ENCODE results near the gene LMBRD2. TPM values are rescaled to one million over a fixed set of nuclear protein-coding genes. Genes with fewer than 3 reads are reported as not detected.
A peak's percentile ranks its signal among the peaks of the same experiment; 100 is the strongest.

Gene LMBRD2
- total and polyA plus RNA-seq, 11 donors = 2.6 to 18.2 (median 13.8) TPM

DNA sequence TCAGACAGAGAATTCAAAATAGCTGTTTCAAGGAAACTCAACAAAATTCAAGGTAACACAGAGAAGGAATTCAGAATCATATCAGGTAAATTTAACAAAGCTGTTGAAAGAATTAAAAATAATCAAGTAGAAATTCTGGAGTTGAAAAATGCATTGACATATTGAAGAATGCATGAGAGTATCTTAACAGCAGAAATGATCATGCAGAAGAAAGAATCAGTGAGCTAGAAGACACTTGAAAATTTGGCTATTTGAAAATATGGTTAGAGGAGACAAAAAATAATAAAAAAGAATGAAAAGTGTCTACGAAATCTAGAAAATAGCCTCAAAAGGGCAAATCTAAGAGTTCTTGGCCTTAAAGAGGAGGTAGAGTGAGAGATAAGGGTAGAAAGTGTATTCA is 22.9 kb downstream of the LMBRD2 start:
- WGBS, 4 donors = 93 to 99% (median 96%) methylated on average over 1 of the region's 1 CpG
- Histone ChIP-seq H3K4me1 (peaks cover 0 to 8% (median 0%) of the 10 kb centered on the region in 12 donors), H3K36me3 (peaks cover 0 to 31% (median 7%) of the 10 kb centered on the region in 9 donors)

GRCh38 chr5:36125868-36126267 is 25.8 kb downstream of the LMBRD2 start:
- no peak overlapping the region for H3K27ac ChIP-seq
- ATAC-seq (peak in 2 of 4 donors; percentile 36 to 41), DNase-seq (no peak)
- WGBS, 4 donors = 56 to 69% (median 60%) methylated on average over 1 of the region's 1 CpG
- intact Hi-C loops (cut with DNase I) = no loop called here
- H3K4me3 ChIP-seq = no peak overlapping the region
- peaks cover 0 to 45% (median 17%) of the 10 kb centered on the region in 9 donors for H3K36me3 ChIP-seq
- peaks cover 0 to 8% (median 0%) of the 10 kb centered on the region in 12 donors for H3K4me1 ChIP-seq
- peaks cover 0 to 18% (median 8%) of the 10 kb centered on the region in 12 donors for H3K9me3 ChIP-seq
- H3K27me3 ChIP-seq = no peaks in the 10 kb centered on the region
- TF ChIP-seq, protein P1, sequence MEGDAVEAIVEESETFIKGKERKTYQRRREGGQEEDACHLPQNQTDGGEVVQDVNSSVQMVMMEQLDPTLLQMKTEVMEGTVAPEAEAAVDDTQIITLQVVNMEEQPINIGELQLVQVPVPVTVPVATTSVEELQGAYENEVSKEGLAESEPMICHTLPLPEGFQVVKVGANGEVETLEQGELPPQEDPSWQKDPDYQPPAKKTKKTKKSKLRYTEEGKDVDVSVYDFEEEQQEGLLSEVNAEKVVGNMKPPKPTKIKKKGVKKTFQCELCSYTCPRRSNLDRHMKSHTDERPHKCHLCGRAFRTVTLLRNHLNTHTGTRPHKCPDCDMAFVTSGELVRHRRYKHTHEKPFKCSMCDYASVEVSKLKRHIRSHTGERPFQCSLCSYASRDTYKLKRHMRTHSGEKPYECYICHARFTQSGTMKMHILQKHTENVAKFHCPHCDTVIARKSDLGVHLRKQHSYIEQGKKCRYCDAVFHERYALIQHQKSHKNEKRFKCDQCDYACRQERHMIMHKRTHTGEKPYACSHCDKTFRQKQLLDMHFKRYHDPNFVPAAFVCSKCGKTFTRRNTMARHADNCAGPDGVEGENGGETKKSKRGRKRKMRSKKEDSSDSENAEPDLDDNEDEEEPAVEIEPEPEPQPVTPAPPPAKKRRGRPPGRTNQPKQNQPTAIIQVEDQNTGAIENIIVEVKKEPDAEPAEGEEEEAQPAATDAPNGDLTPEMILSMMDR (IDR thresholded peaks at IDR 0.05) = no peak
- no peak for TF ChIP-seq POLR2A (IDR thresholded peaks at IDR 0.05)

More for the DNA sequence above, 22.9 kb downstream of the LMBRD2 start:
- intact Hi-C loops (cut with DNase I) = no loop called here
- DNase-seq = no peak
- Histone ChIP-seq H3K27ac (no peak overlapping the region), H3K27me3 (no peaks in the 10 kb centered on the region), H3K4me3 (no peak overlapping the region), H3K9me3 (peaks cover 0 to 18% (median 8%) of the 10 kb centered on the region in 12 donors)
- no peak for ATAC-seq
- no peak for TF ChIP-seq POLR2A (IDR thresholded peaks at IDR 0.05)
- TF ChIP-seq, protein P1 (IDR thresholded peaks at IDR 0.05) = no peak

DNA sequence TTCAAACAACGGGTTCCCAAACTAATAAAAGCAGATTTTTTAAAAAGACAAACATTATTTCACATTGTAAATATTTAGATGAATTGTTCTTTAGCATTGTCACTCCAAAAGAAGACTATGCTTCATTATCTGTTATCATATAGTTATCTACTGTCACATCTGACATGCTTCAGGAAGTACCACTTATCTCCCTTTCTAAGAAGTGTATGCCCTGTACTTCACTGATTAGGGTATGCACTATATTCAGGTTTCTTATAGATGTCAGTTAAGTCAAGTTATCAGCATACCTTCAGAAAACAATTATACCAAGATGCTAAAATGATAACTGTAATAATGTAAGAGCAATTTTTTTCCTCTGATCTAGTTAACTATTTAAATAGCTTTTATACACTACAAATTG is 40.4 kb downstream of the LMBRD2 start:
- ATAC-seq (no peak), DNase-seq (no peak)
- 88 to 96% (median 93%) methylated on average over 1 of the region's 1 CpG for WGBS, 4 donors
- Histone ChIP-seq H3K27me3 (no peaks in the 10 kb centered on the region), H3K4me1 (no peaks in the 10 kb centered on the region), H3K36me3 (peaks cover 0 to 100% (median 82%) of the 10 kb centered on the region in 9 donors), H3K4me3 (no peak overlapping the region), H3K27ac (no peak overlapping the region), H3K9me3 (no peaks in the 10 kb centered on the region)
- intact Hi-C loops (cut with DNase I) = no loop called here
- TF ChIP-seq, protein P1 (IDR thresholded peaks at IDR 0.05) = no peak
- no peak for TF ChIP-seq POLR2A (IDR thresholded peaks at IDR 0.05)

- no peak for TF ChIP-seq POLR2A (IDR thresholded peaks at IDR 0.05)
- TF ChIP-seq, protein P1 (IDR thresholded peaks at IDR 0.05) = no peak
- DNase-seq = no peak
- H3K27me3 ChIP-seq = no peaks in the 10 kb centered on the region
- no peak overlapping the region for H3K27ac ChIP-seq
- ATAC-seq = no peak
- peaks cover 0 to 100% (median 81%) of the 10 kb centered on the region in 9 donors for H3K36me3 ChIP-seq
- no peaks in the 10 kb centered on the region for H3K4me1 ChIP-seq
- 88 to 90% (median 90%) methylated on average over 3 of the region's 3 CpGs for WGBS, 4 donors
- no peak overlapping the region for H3K4me3 ChIP-seq
- no peaks in the 10 kb centered on the region for H3K9me3 ChIP-seq
- intact Hi-C loops (cut with DNase I) = no loop called here
These were observed 42.8 kb downstream of the LMBRD2 start for GRCh38 chr5:36108758-36109460.
